Measurements from ENCODE around the gene YPEL2.

Gene YPEL2

DNA sequence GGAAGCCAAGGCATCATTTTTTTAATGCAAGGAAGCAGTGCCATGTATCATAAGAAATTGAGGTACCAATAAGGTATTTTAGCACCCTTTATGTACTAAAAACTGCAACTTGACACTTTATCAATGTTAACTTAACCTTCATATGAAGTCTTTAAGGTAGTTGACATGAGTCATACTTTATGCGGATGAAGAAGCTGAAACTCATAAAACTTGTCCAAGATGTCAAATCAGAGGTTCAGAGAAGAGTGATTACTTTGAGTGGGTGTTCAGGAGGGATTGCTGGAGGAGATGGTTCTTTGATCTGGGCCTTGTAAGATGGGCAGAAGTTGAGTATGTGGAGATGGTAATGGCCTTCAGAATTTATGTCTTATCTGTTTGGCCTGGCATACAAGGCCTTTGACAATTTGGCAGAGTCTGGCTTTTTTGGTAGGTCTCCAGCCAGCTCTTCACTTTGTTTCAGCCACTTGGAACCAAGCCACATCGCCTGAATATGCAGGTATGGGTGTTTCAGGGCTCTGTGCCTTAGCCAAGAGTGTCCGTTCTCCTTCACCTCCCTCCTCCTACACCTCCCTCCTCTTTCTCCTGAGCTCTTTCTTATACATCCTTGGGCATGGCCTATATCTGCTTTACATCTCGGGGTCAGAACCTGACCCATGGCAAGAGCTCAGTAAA lies 23.7 kb downstream of the YPEL2 start:
- no peak overlapping the region for H3K4me2 ChIP-seq
- TF ChIP-seq Cebpa-rat (IDR thresholded peaks at IDR 0.05) = no peak
- no peak overlapping the region for H3K4me3 ChIP-seq
- no peak overlapping the region for H3K27ac ChIP-seq
- no peaks in the 10 kb centered on the region for H3K27me3 ChIP-seq
- peaks cover 77% of the 10 kb centered on the region; the same call in 1 of the 2 replicates for H4K20me1 ChIP-seq
- H3K9ac ChIP-seq = no peak overlapping the region
- H3K4me1 ChIP-seq = peaks cover 34% of the 10 kb centered on the region
- peaks cover 26% of the 10 kb centered on the region; the same call in 1 of the 2 replicates for H3K36me3 ChIP-seq
- H3K9me3 ChIP-seq = peaks cover 5% of the 10 kb centered on the region; the same call in 1 of the 2 replicates

DNA sequence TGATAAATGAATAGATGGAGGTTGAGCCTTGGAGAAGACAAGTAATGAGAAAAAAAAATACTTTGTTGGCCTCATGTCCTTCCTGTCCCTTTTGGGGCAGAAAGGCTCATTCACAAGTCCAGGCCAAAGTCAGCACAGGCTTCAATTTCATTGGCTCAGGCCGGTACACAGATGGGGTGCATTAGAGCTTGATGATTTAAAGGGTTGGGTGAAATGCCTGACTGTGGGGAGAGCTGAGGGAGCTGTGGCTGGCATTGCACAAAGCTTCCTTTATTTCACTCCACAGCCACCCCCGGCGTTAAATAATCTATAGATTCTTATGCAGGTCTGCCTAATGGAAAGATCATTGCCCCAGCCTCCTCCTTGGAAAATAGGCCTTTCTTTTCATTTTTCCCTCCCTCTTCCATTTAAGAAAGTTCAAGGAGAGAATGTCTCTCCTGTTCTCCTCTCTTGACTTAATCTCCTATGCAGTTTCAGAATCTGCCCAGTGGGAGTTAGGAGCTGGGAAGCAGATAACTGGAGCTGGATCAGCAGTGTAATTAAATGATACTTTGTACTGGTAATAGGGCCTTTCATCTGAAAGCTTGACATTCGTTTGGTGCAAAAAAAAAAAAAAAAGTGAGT lies 24.4 kb downstream of the YPEL2 start:
- H3K27me3 ChIP-seq = no peaks in the 10 kb centered on the region
- peaks cover 41% of the 10 kb centered on the region for H3K4me1 ChIP-seq
- peaks cover 71% of the 10 kb centered on the region; the same call in 1 of the 2 replicates for H4K20me1 ChIP-seq
- peaks cover 5% of the 10 kb centered on the region; the same call in 1 of the 2 replicates for H3K9me3 ChIP-seq
- H3K4me2 ChIP-seq = no peak overlapping the region
- no peak for TF ChIP-seq Cebpa-rat (IDR thresholded peaks at IDR 0.05)
- no peak overlapping the region for H3K27ac ChIP-seq
- H3K9ac ChIP-seq = no peak overlapping the region
- H3K4me3 ChIP-seq = no peak overlapping the region
- peaks cover 26% of the 10 kb centered on the region; the same call in 1 of the 2 replicates for H3K36me3 ChIP-seq

DNA sequence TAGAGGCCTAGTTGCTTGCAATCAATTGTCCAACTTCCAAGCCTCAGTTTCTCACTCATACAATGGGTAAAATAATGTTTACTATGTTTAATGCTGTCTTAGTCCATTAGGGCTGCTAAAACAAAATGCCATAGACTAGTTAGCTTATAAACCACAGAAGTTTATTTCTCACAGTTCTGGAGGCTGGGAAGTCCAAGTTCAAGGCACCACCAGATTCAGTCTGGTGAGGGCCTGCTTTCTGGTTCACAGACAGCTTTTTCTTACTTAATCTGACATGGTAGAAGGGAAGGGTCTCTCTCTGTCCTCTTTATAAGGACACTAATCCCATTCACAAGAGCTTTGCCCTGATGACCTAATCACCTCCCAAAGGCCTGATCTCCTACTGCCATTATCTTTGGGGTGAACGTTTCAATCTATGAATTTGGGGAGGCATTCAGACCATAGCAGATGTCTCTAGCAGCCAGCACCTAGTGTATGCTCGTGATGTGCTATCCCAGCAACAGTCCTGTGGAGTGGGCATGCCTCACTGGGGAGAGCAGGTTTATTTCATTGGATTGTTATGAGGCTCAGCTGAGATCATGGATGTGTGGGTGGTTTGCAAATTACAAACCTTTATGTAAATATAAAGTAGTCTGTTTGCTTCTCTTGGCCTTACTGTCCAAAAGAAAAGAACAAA lies 25.2 kb downstream of the YPEL2 start:
- H3K9me3 ChIP-seq = peaks cover 5% of the 10 kb centered on the region; the same call in 1 of the 2 replicates
- H3K4me2 ChIP-seq = no peak overlapping the region
- peaks cover 67% of the 10 kb centered on the region for H4K20me1 ChIP-seq
- H3K27ac ChIP-seq = no peak overlapping the region
- no peak overlapping the region for H3K9ac ChIP-seq
- H3K36me3 ChIP-seq = peaks cover 26% of the 10 kb centered on the region; the same call in 1 of the 2 replicates
- H3K4me1 ChIP-seq = peaks cover 41% of the 10 kb centered on the region
- no peak for TF ChIP-seq Cebpa-rat (IDR thresholded peaks at IDR 0.05)
- H3K4me3 ChIP-seq = no peak overlapping the region
- no peaks in the 10 kb centered on the region for H3K27me3 ChIP-seq

DNA sequence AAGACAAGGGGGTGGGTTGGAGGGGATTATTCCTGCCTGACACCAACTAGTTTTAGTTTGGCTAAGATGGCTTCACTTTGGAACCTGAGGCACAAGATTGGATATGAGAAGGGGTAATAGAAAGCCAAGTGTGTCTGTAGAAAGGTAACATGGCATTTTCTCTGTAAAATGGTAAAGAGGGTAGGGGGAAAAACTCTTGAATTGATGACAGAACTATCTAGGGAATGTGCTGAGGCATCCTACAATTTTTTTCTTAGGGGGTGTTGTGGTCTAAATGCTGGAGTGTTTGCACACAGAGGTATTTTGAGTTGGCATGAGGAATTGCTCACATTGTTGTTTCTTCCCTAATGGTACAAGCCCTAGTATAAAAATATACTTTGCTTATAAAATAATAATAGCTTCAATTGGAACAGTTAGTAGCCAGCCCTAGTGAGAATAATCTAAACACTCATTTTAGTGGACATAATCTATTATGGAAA lies 25.8 kb downstream of the YPEL2 start:
- Histone ChIP-seq H3K9me3 (peaks cover 5% of the 10 kb centered on the region; the same call in 1 of the 2 replicates), H3K27ac (no peak overlapping the region), H3K4me2 (no peak overlapping the region), H3K4me1 (peaks cover 41% of the 10 kb centered on the region), H3K36me3 (peaks cover 26% of the 10 kb centered on the region; the same call in 1 of the 2 replicates), H3K9ac (no peak overlapping the region), H4K20me1 (peaks cover 67% of the 10 kb centered on the region), H3K27me3 (no peaks in the 10 kb centered on the region), H3K4me3 (no peak overlapping the region)
- no peak for TF ChIP-seq Cebpa-rat (IDR thresholded peaks at IDR 0.05)

DNA sequence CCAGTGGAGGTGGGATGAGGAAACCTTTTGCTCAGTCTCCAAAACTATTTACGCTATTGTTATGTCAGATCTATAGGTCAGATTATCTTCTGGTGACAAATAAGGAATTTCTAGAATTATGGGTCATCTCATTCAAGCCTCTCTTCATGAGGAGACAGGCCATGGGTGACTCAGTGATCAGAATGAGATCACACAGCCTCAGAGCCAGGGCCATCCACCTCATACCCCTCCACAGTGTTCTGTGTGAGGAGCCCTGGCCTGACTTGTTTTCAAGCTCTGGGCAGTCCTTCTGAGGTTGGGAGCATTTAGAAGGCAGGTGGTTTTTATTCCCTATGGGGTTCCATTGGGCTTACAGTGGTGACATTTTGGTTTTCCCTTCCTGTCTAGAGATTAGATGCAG lies 26.5 kb downstream of the YPEL2 start:
- Histone ChIP-seq H3K4me3 (no peak overlapping the region), H3K9me3 (peaks cover 5% of the 10 kb centered on the region; the same call in 1 of the 2 replicates), H3K9ac (no peak overlapping the region), H3K27me3 (no peaks in the 10 kb centered on the region), H3K36me3 (peaks cover 26% of the 10 kb centered on the region; the same call in 1 of the 2 replicates), H3K27ac (no peak overlapping the region), H4K20me1 (peaks cover 67% of the 10 kb centered on the region), H3K4me2 (peak overlapping the region; percentile 48), H3K4me1 (peaks cover 46% of the 10 kb centered on the region)
- no peak for TF ChIP-seq Cebpa-rat (IDR thresholded peaks at IDR 0.05)

DNA sequence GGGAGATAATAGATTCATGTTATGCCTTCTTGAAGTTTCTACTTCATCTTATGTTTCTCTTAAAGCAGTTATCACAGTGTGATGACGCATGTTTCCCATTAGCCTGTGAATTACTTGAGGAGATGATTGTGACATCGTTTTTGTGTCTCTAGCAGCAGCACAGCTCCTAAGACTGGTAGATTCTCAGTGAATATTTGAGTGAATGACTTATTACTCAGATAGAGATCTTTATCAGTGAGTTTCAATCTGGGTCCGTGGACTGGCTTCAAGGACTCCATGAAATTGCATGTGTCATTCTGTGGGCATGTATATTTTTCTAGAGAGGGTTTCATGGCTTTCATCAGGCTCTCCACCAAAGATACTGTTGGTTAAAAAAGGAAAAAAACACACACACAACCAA lies 29.9 kb downstream of the YPEL2 start:
- Histone ChIP-seq H3K27ac (no peak overlapping the region), H3K4me3 (no peak overlapping the region), H3K9ac (no peak overlapping the region), H4K20me1 (peaks cover 68% of the 10 kb centered on the region), H3K36me3 (peaks cover 6% of the 10 kb centered on the region; the same call in 1 of the 2 replicates), H3K4me1 (peaks cover 77% of the 10 kb centered on the region), H3K9me3 (peaks cover 3% of the 10 kb centered on the region; the same call in 1 of the 2 replicates), H3K27me3 (no peaks in the 10 kb centered on the region), H3K4me2 (peak overlapping the region; percentile 71)
- no peak for TF ChIP-seq Cebpa-rat (IDR thresholded peaks at IDR 0.05)

DNA sequence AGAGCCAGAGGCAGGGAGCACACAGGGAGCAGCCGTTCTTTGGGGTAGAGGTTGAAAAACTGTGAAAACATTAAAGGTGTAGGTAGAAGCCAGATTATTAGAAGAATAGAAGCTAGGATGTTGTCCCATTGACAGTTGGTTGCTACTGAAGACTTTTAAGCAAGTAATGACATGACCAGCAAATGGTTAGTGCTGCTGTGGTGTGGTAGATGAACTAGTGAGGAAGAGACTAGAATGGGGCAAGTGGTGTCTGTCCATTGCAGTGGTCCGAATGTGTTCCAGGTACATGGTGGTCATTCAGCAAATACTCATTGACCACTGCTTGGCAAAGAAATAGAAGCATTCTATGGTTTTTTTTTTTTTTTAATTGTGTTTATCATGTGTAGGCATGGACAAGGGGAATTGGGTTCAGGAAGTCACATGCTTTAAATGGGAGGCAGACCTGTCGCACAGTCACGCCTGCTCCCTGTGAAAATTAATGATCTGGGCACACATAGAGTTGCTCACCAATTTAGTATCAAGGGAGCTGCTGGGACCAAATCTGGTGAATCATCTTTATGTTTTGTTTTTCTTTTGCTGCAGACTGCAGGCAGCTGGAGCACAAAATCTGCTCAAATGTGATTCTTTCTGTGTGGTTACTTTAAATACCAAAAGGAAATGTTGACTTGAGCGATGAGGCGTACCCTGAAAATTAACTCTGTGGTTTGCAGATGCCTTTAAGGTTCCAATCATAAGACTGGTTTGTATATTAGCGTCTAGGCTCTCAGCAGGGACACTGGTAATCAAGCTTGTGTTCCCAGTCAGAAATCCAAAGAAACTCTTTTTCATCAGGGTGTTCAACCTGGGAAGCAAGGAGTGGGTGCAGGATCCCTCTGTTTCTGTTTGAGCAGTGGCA lies 30.7 kb downstream of the YPEL2 start:
- Histone ChIP-seq H3K4me3 (0 out of 2 replicates have a peak overlapping the region, but pooled peaks have one; percentile 20), H3K4me1 (peaks cover 84% of the 10 kb centered on the region), H4K20me1 (peaks cover 60% of the 10 kb centered on the region), H3K27me3 (no peaks in the 10 kb centered on the region), H3K36me3 (no peaks in the 10 kb centered on the region), H3K9ac (no peak overlapping the region), H3K27ac (no peak overlapping the region), H3K9me3 (no peaks in the 10 kb centered on the region), H3K4me2 (peak overlapping the region; percentile 71)
- no peak for TF ChIP-seq Cebpa-rat (IDR thresholded peaks at IDR 0.05)

DNA sequence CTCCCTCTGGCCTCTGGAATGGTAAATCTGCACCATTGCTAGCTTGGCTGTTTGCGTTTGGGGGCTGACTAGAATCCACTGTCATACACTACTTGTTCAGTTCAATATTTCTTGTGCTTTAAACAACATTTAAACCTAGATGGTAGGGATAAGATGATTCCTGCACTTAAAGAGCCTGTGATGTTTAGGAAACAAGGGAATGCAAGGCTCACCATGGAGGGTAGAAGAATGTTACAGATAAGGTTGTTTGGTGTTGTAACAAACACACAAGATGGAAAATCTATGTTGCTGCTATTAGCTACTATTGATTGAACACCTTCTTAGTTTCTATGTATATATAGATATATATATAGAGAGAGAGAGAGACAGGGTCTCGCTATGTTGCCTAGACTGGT lies 31.4 kb downstream of the YPEL2 start:
- Histone ChIP-seq H3K4me3 (0 out of 2 replicates have a peak overlapping the region, but pooled peaks have one; percentile 20), H3K27ac (no peak overlapping the region), H3K4me2 (peak overlapping the region; percentile 71), H4K20me1 (peaks cover 54% of the 10 kb centered on the region), H3K36me3 (no peaks in the 10 kb centered on the region), H3K9ac (no peak overlapping the region), H3K4me1 (peaks cover 87% of the 10 kb centered on the region), H3K27me3 (no peaks in the 10 kb centered on the region), H3K9me3 (no peaks in the 10 kb centered on the region)
- no peak for TF ChIP-seq Cebpa-rat (IDR thresholded peaks at IDR 0.05)

Data from BLaER1 (cell line).